Stimulated activated CD8-positive, alpha-beta memory T cell treated with anti-CD3 and anti-CD28 coated beads, Interleukin-12 subunit alpha, Interleukin-12 subunit beta, amount 100 ng/mL, for 1 hour (primary cell): ENCODE data around the gene ULK1.
"Not testable (repeated sequence)": the region's sequence is repeated elsewhere in the genome, so short reads cannot be mapped to it uniquely, and the experiment has no call there.

ENCODE experiments used
- DNase-seq: peaks from one replicate; pipeline ENCODE4 v3.0.0-alpha.2; 2020; ENCODE audit warnings: low read depth

The ULK1 gene

GRCh38 chr12:131862084-131862441 lies 32.4 kb upstream of the ULK1 start:
- no peak for DNase-seq

DNA sequence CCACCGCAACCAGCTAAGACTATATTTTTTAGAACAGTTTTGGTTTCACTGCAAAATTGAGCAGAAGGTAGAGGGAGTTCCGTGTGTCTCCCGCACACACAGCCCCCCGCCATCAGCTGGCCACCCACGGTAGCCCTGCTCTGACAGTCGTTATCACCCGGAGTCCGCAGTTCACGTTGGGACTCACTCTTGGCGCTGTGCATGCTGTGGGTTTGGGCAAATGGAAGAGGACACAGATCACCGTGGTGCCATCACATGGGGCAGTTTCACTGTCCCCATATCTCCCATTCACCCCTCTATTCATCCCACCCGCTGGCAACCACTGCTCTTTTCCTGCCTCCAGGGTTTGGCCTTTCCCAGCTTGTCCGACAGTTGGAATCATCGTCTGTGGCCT lies 31.8 kb upstream of the ULK1 start:
- no peak for DNase-seq

- DNase-seq: no peak
Measured at GRCh38 chr12:131862994-131863710, 31.3 kb upstream of the ULK1 start.

DNA sequence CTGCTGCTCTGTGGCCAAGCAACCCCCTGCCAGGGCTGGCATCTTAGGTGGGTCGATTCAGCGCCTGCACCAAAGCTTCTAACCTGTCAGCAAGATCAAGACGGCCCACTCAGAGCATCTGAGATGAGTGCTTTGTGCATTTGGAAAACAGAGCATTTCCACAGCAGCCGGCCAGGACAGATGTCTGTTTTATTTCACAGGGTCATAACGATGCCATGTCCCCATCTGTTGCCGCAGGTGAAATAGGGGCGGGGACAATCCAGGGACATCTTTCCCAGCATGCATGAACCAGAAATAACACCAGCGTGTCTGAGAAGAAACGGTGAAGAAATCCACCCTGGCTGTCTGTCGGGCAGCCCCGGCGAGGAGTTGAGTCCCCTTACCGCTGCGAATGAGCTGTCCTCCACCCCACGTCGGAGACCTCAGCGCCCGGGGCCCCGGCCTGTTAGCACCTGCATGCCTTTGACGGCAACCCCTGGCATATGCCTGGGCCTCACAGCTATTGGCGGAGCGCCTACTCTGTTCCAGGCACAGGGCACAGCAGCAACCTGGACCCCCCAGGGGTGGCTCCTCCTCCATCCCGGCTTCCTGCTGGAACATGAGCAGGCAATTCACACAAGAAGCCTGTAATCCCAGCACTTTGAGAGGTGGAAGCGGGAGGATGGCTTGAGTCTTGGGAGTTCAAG lies 30.6 kb upstream of the ULK1 start:
- no peak for DNase-seq

GRCh38 chr12:131864469-131864868 lies 30.0 kb upstream of the ULK1 start:
- DNase-seq: no peak

- no peak for DNase-seq
Measured at GRCh38 chr12:131865180-131865875, 29.1 kb upstream of the ULK1 start.

- no peak for DNase-seq
Measured at GRCh38 chr12:131867471-131867870, 27.0 kb upstream of the ULK1 start.

- no peak for DNase-seq
Measured at GRCh38 chr12:131867891-131868675, 26.3 kb upstream of the ULK1 start.

DNA sequence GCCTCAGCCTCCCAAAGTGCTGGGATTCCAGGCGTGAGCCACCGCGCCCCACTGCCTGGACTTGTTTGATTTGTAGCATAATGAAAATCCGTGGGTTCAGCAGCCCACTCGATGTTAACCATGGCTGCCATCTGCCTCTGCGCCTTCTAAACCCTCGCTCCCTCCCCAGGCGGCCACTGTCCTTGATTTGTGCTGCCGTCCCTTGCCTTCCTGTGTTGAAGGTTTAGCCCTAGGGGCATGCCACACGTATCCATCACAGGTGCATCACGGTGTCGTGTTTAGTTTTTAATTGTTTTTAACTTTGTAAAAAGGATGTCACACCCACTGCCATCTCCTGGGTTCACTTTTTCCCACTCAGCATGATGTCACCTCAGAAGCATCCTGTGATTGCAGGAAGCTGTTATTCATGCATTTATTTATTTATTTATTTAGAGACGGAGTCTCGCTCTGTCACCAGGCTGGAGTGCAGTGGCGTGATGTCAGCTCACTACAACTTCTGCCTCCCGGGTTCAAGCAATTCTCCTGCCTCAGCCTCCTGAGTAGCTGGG lies 24.5 kb upstream of the ULK1 start:
- DNase-seq: no peak

GRCh38 chr12:131871677-131872076 lies 22.7 kb upstream of the ULK1 start:
- DNase-seq: no peak

- no peak for DNase-seq
Measured at GRCh38 chr12:131872154-131873051, 22.0 kb upstream of the ULK1 start.

DNA sequence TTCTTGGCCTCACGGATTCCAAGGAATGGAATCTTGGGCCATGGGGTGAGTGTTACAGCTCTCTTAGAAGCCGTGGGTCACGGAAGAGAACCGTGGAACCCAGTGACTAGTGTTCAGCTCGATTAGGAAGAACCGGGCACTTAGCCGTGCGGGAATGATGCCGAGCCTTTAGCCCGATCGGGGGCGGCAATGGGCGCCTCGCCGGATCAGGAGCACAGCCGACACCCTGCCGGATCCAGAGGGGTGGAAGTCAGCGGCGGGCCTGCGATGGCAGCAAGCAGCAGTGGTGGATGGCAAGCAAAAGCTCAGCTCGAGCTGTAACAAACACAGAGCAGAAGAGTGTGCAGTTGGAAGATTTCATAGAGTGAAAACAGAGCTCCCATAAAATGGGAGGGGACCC lies 21.1 kb upstream of the ULK1 start:
- no peak for DNase-seq

GRCh38 chr12:131874972-131875371 lies 19.4 kb upstream of the ULK1 start:
- DNase-seq: not testable (repeated sequence)

DNA sequence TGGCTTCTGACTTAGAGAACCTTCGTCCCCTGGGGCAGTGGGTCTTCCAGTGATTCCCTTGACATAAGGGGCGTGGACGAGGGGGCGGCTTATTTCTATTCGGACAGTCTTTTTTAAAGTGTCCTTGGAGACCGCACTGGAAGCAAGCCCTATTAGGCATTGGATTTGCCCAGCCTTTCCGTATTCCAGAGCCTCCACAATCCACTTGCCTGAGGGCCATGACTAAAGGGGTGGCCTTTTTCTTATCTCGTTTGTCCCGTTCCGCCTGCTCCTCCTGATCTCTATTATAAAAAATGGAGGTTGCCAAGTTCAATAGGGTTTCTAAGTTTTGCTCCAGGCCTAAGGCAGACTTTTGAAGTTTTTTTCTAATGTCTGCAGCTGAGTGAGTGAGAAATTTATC lies 17.2 kb upstream of the ULK1 start:
- not testable (repeated sequence) for DNase-seq

DNA sequence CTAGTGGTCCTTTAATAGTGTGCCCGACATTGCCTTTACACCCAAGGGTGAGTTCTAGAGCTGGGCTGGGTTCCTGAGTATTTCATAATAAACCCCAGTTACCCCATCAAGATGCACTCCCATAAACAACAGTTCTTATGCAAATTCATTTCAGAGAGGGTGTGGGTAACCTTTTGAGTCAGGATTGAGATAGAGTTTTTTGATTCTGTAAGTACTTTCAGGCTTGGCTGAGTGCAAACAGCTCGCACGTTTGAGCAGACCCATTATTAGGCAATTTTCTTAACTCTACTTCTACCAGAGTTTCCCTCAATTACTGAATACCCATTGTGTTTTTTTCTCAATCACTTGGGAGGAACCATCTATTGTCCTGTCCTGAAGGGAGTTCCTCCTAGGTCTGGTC lies 16.0 kb upstream of the ULK1 start:
- DNase-seq: not testable (repeated sequence)

- DNase-seq: no peak
Measured at GRCh38 chr12:131882804-131883520, 11.5 kb upstream of the ULK1 start.

- no peak for DNase-seq
Measured at GRCh38 chr12:131883521-131883900, 10.9 kb upstream of the ULK1 start.

DNA sequence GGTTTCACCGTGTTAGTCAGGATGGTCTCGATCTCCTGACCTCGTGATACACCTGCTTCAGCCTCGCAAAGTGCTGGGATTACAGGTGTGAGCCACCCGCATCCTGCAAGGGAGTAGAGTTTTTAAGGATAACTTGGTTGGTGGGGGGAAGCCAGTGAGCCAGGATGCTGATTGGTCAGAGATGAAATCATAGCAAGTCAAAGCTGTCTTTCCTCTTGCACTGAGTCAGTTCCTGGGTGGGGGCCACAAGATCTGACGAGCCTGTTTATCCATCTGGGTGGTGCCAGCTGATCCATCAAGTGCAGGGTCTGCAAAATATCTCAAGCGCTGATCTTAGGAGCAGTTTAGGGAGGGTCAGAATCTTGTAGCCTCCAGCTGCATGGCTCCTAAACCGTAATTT lies 9.3 kb upstream of the ULK1 start:
- not testable (repeated sequence) for DNase-seq

DNA sequence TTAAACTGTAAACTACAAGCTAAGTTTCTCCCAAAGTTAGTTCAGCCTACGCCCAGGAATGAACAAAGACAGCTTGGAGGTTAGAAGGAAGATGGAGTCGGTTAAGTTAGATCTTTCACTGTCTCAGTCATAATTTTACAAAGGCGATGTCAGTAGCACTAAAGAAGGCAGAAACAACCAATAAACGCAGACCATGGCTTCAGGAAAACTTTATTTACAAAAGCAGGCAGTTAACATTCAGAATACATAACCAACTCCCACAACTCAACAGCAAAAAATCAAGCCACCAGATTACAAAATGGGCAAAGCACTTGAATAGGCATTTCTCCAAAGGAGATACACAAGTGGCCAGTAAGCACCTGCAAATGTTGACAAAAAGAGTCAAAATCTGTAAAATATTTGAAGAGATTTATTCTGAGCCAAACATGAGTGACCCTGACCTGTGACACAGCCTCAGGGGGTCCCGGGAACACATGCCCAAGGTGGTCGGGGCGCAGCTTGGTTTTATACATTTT lies 8.8 kb upstream of the ULK1 start:
- DNase-seq: no peak

- DNase-seq: not testable (repeated sequence)
Measured at GRCh38 chr12:131891722-131892121, 2.7 kb upstream of the ULK1 start.
